ENCODE data around the gene OMA1. TPM values are rescaled to one million over a fixed set of nuclear protein-coding genes. Genes with fewer than 3 reads are reported as not detected.

The OMA1 gene
- total RNA-seq, 5 donors from 2014 or later (not counting 1 experiment from before 2014, with no cell fraction given), result 31.3 to 50.4 (median 43.9) TPM

DNA sequence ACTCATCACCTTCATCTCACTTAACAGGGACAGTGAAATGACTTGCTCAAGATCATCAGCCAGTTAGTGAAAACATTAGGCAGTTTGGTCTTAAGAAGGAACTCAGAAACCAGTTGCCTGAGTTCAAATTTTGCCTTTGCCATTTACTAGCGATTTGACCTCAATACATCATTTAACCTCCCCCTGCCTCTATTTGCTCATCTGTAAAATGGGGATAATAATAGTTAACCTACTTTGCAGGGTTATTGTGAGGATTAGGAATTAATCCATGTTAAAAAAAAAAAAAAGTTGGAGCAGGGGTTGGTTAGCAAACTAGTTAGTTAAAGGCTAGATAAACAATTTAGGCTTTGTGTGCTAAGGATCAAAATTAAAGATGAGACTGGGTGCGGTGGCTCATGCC lies 41.1 kb upstream of the OMA1 start:
- H3K27ac ChIP-seq (ENCODE audit: low read length), result no peak overlapping the region
- POLR2A ChIA-PET, result interaction anchor here in 1 of 2 donors (0.6 kb wide), 1 partner anchor 15 kb away, joined by 9 read pairs; no protein-coding TSS in a partner anchor
- H3K9me3 ChIP-seq, result no peaks in the 10 kb centered on the region
- ATAC-seq (replicated peaks in 1 of 4) (no peak), DNase-seq (no peak)
- Mint-ChIP-seq H3K4me1 (no peaks in the 10 kb centered on the region), H3K27me3 (peaks cover 15 to 30% of the 10 kb centered on the region in 2 donors), H3K4me3 (no peak overlapping the region), H3K9me3 (no peaks in the 10 kb centered on the region), H3K27ac (no peak overlapping the region), H3K36me3 (no peaks in the 10 kb centered on the region)
- no CpG with 5 or more reads among the region's 2 CpGs for WGBS (ENCODE audit: insufficient coverage)
- no peak overlapping the region for H3K4me3 ChIP-seq (ENCODE audit: control insufficient read depth in 1 of 2, extremely low read depth in 1 of 2, low read length in 1 of 2)
- H3K4me1 ChIP-seq (ENCODE audit: control insufficient read depth in 1 of 2, extremely low read depth in 1 of 2, insufficient read depth in 2 of 2, low read length in 2 of 2), result no peaks in the 10 kb centered on the region
- H3K27me3 ChIP-seq (replicated peaks in 1 of 2; ENCODE audit: control insufficient read depth in 2 of 2, extremely low read depth in 1 of 2, insufficient read depth in 2 of 2, low read length in 1 of 2), result peaks cover 0 to 26% of the 10 kb centered on the region in 2 experiments
- H3K36me3 ChIP-seq (ENCODE audit: control insufficient read depth in 2 of 2, extremely low read depth in 1 of 2, insufficient read depth in 1 of 2, low read length in 1 of 2), result no peaks in the 10 kb centered on the region
- CTCF ChIA-PET, result no interaction called here

DNA sequence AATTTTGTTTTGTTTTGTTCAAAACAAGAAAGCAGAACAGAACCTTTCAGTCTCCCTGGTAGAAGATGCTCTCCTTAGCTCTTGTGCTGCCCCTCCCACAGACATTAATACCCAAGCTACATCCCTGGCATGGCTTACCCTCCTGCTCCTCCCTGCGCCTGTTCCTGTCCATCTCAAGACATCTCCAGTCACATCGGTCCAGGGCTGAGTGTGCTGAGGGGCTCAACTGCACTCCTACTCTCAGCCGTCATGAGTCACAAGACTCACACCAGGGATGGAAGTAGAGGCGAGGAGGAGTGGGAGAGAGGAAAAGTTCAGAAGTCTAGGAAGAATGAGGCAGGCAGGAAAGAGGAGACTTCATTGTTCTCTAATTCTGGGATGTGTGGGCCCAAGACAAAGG lies 39.7 kb upstream of the OMA1 start:
- Histone ChIP-seq H3K9me3 (no peaks in the 10 kb centered on the region), H3K27ac (ENCODE audit: low read length) (no peak overlapping the region), H3K36me3 (ENCODE audit: control insufficient read depth in 2 of 2, extremely low read depth in 1 of 2, insufficient read depth in 1 of 2, low read length in 1 of 2) (no peaks in the 10 kb centered on the region), H3K4me3 (ENCODE audit: control insufficient read depth in 1 of 2, extremely low read depth in 1 of 2, low read length in 1 of 2) (no peak overlapping the region), H3K27me3 (replicated peaks in 1 of 2; ENCODE audit: control insufficient read depth in 2 of 2, extremely low read depth in 1 of 2, insufficient read depth in 2 of 2, low read length in 1 of 2) (peaks cover 0 to 20% of the 10 kb centered on the region in 2 experiments), H3K4me1 (ENCODE audit: control insufficient read depth in 1 of 2, extremely low read depth in 1 of 2, insufficient read depth in 2 of 2, low read length in 2 of 2) (no peaks in the 10 kb centered on the region)
- Mint-ChIP-seq H3K9me3 (no peaks in the 10 kb centered on the region), H3K4me3 (no peak overlapping the region), H3K4me1 (no peaks in the 10 kb centered on the region), H3K27ac (no peak overlapping the region), H3K36me3 (no peaks in the 10 kb centered on the region), H3K27me3 (peaks cover 15 to 30% of the 10 kb centered on the region in 2 donors)
- ATAC-seq (replicated peaks in 1 of 4) (no peak), DNase-seq (no peak)
- POLR2A ChIA-PET, result no interaction called here
- CTCF ChIA-PET, result no interaction called here
- 93% methylated on average over 2 of the region's 4 CpGs for WGBS (ENCODE audit: insufficient coverage)

DNA sequence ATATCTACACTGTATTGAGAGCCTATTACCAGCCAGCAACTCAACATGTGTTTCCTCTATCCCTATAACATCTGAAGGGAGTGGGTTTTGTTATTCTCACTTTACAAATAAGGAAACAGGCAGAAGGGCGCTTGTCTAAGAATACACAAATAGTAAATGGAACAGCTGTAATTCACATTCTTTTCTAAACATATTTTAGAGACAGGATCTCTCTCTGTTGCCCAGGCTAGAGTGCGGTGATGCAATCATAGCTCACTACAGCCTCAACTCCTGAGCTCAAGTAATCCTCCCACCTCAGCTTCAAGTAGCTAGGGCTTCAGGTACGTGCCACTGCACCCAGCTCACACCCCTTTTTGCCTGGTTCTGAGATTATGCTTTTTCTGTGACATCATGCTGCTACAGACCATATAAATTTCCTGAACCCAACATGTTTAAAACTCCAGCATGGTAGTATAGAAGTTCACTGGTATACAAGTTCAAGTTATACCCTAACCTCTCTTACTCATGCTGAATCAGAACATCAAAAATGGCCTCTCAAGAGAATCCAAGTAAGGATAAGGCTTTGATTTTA lies 39.1 kb upstream of the OMA1 start:
- DNase-seq, result no peak
- no peak overlapping the region for H3K27ac Mint-ChIP-seq
- POLR2A ChIA-PET, result interaction anchor here in 1 of 2 donors (0.6 kb wide), 1 partner anchor 1781 kb away, joined by 3 read pairs; no protein-coding TSS in a partner anchor
- no peak for ATAC-seq (replicated peaks in 1 of 4)
- H3K4me3 Mint-ChIP-seq, result no peak overlapping the region
- WGBS (ENCODE audit: insufficient coverage), result 100% methylated on average over 1 of the region's 3 CpGs
- no peaks in the 10 kb centered on the region for H3K4me1 ChIP-seq (ENCODE audit: control insufficient read depth in 1 of 2, extremely low read depth in 1 of 2, insufficient read depth in 2 of 2, low read length in 2 of 2)
- H3K9me3 ChIP-seq, result no peaks in the 10 kb centered on the region
- peaks cover 0 to 18% of the 10 kb centered on the region in 2 experiments for H3K27me3 ChIP-seq (replicated peaks in 1 of 2; ENCODE audit: control insufficient read depth in 2 of 2, extremely low read depth in 1 of 2, insufficient read depth in 2 of 2, low read length in 1 of 2)
- H3K27me3 Mint-ChIP-seq, result peaks cover 15 to 28% of the 10 kb centered on the region in 2 donors
- H3K4me3 ChIP-seq (ENCODE audit: control insufficient read depth in 1 of 2, extremely low read depth in 1 of 2, low read length in 1 of 2), result no peak overlapping the region
- no peaks in the 10 kb centered on the region for H3K4me1 Mint-ChIP-seq
- no peaks in the 10 kb centered on the region for H3K36me3 Mint-ChIP-seq
- no peaks in the 10 kb centered on the region for H3K36me3 ChIP-seq (ENCODE audit: control insufficient read depth in 2 of 2, extremely low read depth in 1 of 2, insufficient read depth in 1 of 2, low read length in 1 of 2)
- CTCF ChIA-PET, result no interaction called here
- H3K27ac ChIP-seq (ENCODE audit: low read length), result no peak overlapping the region
- no peaks in the 10 kb centered on the region for H3K9me3 Mint-ChIP-seq

DNA sequence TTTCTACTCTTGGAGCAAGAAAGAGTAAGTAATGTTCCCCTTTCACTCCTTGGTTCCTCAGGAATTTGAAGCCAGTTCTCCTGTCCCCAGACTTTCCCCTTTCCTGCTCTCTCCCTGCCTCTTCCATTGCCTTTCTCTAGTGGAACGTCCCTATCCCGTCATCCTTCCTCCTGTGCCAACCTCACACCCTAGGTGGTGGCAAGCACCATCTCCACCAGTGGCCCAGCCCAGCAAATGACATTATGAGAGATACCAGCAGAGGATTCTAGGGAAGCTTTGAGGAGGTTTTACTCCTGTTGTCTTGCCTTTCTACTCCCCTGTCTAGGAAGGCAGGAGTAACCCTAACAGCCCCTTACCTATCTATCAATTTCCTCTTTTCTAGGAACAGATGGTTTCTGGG lies 38.6 kb upstream of the OMA1 start:
- CTCF ChIA-PET, result interaction anchor here in 1 of 2 donors (0.6 kb wide), 1 partner anchor 39 kb away, joined by 3 read pairs; the partner anchor contains the start of gene OMA1
- H3K27ac Mint-ChIP-seq, result no peak overlapping the region
- Histone ChIP-seq H3K27ac (ENCODE audit: low read length) (no peak overlapping the region), H3K9me3 (no peaks in the 10 kb centered on the region), H3K4me1 (ENCODE audit: control insufficient read depth in 1 of 2, extremely low read depth in 1 of 2, insufficient read depth in 2 of 2, low read length in 2 of 2) (no peaks in the 10 kb centered on the region), H3K36me3 (ENCODE audit: control insufficient read depth in 2 of 2, extremely low read depth in 1 of 2, insufficient read depth in 1 of 2, low read length in 1 of 2) (no peaks in the 10 kb centered on the region), H3K4me3 (ENCODE audit: control insufficient read depth in 1 of 2, extremely low read depth in 1 of 2, low read length in 1 of 2) (no peak overlapping the region), H3K27me3 (replicated peaks in 1 of 2; ENCODE audit: control insufficient read depth in 2 of 2, extremely low read depth in 1 of 2, insufficient read depth in 2 of 2, low read length in 1 of 2) (peaks cover 0 to 18% of the 10 kb centered on the region in 2 experiments)
- peaks cover 17 to 23% of the 10 kb centered on the region in 2 donors for H3K27me3 Mint-ChIP-seq
- H3K36me3 Mint-ChIP-seq, result no peaks in the 10 kb centered on the region
- H3K9me3 Mint-ChIP-seq, result no peaks in the 10 kb centered on the region
- no CpG with 5 or more reads among the region's 2 CpGs for whole genome bisulfite sequencing (ENCODE audit: insufficient coverage)
- ATAC-seq (replicated peaks in 1 of 4) (no peak), DNase-seq (no peak)
- POLR2A ChIA-PET, result interaction anchor here in 1 of 2 donors (0.6 kb wide), 1 partner anchor 1781 kb away, joined by 3 read pairs; no protein-coding TSS in a partner anchor
- no peaks in the 10 kb centered on the region for H3K4me1 Mint-ChIP-seq
- H3K4me3 Mint-ChIP-seq, result no peak overlapping the region

DNA sequence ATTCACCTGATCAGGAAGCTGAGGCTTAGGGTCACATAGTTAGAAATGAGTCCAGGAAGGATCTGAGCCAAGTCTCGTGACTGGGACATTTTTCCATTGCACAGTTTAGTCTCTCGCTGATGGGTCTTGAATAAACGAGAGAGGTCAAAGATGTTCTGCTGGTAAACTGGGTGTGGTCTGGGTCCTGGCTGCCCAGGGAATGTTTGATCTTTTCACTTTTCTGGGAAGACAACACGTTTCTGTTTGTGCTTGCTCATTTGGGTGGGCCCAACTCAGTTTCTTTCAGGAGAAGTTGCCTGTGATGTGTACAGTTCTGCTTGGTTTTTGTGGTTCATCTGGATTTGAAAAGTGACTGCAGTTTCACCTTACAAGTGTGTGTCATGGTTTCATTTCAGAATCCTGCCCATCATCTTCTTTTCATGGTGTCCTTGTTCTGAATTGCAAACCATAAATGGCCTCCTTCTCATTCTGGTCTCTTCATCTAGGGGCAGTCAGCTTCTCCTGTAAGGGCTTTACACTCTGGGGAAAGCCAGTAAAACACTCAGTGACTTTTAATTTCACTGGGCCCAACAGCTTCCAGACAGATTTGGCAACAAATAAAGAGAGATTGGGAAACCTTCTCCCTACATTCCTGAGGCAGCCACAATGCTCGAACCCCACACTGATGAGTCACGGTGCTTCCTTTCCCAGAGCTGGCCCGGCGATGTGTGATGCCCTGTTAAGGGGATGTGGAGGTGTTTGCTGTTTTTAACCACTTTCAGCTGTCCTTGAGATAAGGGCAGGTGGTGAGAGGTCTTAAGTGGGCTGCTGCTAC lies 37.8 kb upstream of the OMA1 start:
- Histone ChIP-seq H3K27me3 (replicated peaks in 1 of 2; ENCODE audit: control insufficient read depth in 2 of 2, extremely low read depth in 1 of 2, insufficient read depth in 2 of 2, low read length in 1 of 2) (peaks cover 0 to 20% of the 10 kb centered on the region in 2 experiments), H3K27ac (ENCODE audit: low read length) (no peak overlapping the region), H3K4me1 (ENCODE audit: control insufficient read depth in 1 of 2, extremely low read depth in 1 of 2, insufficient read depth in 2 of 2, low read length in 2 of 2) (no peaks in the 10 kb centered on the region), H3K4me3 (ENCODE audit: control insufficient read depth in 1 of 2, extremely low read depth in 1 of 2, low read length in 1 of 2) (no peak overlapping the region), H3K36me3 (ENCODE audit: control insufficient read depth in 2 of 2, extremely low read depth in 1 of 2, insufficient read depth in 1 of 2, low read length in 1 of 2) (no peaks in the 10 kb centered on the region), H3K9me3 (no peaks in the 10 kb centered on the region)
- no peaks in the 10 kb centered on the region for H3K36me3 Mint-ChIP-seq
- ChIA-PET POLR2A (no interaction called here), CTCF (interaction anchor here in 1 of 2 donors (0.6 kb wide), 1 partner anchor 38 kb away, joined by 3 read pairs; the partner anchor contains the start of gene OMA1)
- no peak overlapping the region for H3K27ac Mint-ChIP-seq
- no peak for ATAC-seq (replicated peaks in 1 of 4)
- H3K4me1 Mint-ChIP-seq, result no peaks in the 10 kb centered on the region
- H3K9me3 Mint-ChIP-seq, result no peaks in the 10 kb centered on the region
- no peak for DNase-seq
- no peak overlapping the region for H3K4me3 Mint-ChIP-seq
- 44% methylated on average over 4 of the region's 8 CpGs for WGBS (ENCODE audit: insufficient coverage)
- H3K27me3 Mint-ChIP-seq, result peaks cover 22 to 25% of the 10 kb centered on the region in 2 donors

DNA sequence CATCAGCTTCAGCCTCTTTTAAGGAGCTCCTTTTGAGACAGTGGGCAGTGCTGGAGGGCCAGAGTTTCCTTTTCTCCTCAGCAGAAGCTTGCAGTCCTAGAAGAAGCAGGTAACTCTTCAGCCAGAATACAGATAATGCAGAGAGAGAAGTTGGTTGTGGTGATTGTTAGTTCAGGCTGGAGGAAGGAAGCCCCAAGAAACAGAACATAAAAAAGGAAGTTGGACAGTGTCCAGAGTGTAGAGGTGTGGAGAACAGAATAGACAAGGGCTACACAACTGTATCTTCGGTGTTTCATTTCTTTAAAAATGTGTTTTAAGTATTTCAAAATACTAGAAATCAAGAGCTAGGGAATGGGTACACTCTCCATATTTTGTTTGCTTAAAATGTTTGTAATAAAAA lies 37.0 kb upstream of the OMA1 start:
- DNase-seq (no peak), ATAC-seq (replicated peaks in 1 of 4) (no peak)
- Mint-ChIP-seq H3K36me3 (no peaks in the 10 kb centered on the region), H3K9me3 (no peaks in the 10 kb centered on the region), H3K4me3 (no peak overlapping the region), H3K27me3 (peaks cover 29% of the 10 kb centered on the region in 2 donors), H3K4me1 (no peaks in the 10 kb centered on the region), H3K27ac (no peak overlapping the region)
- Histone ChIP-seq H3K4me3 (ENCODE audit: control insufficient read depth in 1 of 2, extremely low read depth in 1 of 2, low read length in 1 of 2) (no peak overlapping the region), H3K9me3 (no peaks in the 10 kb centered on the region), H3K36me3 (ENCODE audit: control insufficient read depth in 2 of 2, extremely low read depth in 1 of 2, insufficient read depth in 1 of 2, low read length in 1 of 2) (no peaks in the 10 kb centered on the region), H3K27ac (ENCODE audit: low read length) (no peak overlapping the region), H3K27me3 (replicated peaks in 1 of 2; ENCODE audit: control insufficient read depth in 2 of 2, extremely low read depth in 1 of 2, insufficient read depth in 2 of 2, low read length in 1 of 2) (peaks cover 0 to 14% of the 10 kb centered on the region in 2 experiments), H3K4me1 (ENCODE audit: control insufficient read depth in 1 of 2, extremely low read depth in 1 of 2, insufficient read depth in 2 of 2, low read length in 2 of 2) (no peaks in the 10 kb centered on the region)
- no CpG with 5 or more reads among the region's 1 CpG for WGBS (ENCODE audit: insufficient coverage)
- ChIA-PET CTCF (no interaction called here), POLR2A (no interaction called here)

All from T-cell (primary cell).